Lung (tissue), 12 donors: ENCODE results near the gene TBC1D22A. TPM values are rescaled to one million over a fixed set of nuclear protein-coding genes. Genes with fewer than 3 reads are reported as not detected.

ENCODE experiments used
- ATAC-seq: fragments of 200-7000 bp; cut with Tn5 transposase; one replicate; pipeline ENCODE4 v1.9.1; 2020; ENCODE audit warnings: moderate number of reproducible peaks; ENCODE audit not compliant: insufficient read depth, low FRiP score
- DNase-seq, 3 donors: peaks; one replicate each; pipeline ENCODE4 v3.0.0-alpha.2; 2013 to 2017
- H3K27ac ChIP-seq, 2 donors: one replicate each; pipeline ENCODE4 v1.5.1; 2013; ENCODE audit warnings: mild to moderate bottlenecking in 2 of 2, moderate library complexity in 2 of 2, control low read depth in 1 of 2, inconsistent platforms in 1 of 2, low read depth in 1 of 2, low read length in 1 of 2
- H3K27me3 ChIP-seq, 3 donors: one replicate each; pipeline ENCODE4 v1.5.1; 2013; ENCODE audit warnings: low read length in 2 of 3; ENCODE audit not compliant: control insufficient read depth in 3 of 3, insufficient read depth in 3 of 3
- H3K36me3 ChIP-seq, 4 donors: one replicate each; pipeline ENCODE4 v1.5.1; 2013; ENCODE audit warnings: low read length in 4 of 4, mild to moderate bottlenecking in 1 of 4, moderate library complexity in 1 of 4; ENCODE audit not compliant: control insufficient read depth in 4 of 4, insufficient read depth in 4 of 4
- H3K4me1 ChIP-seq, 5 donors: one replicate each; pipeline ENCODE4 v1.5.1; 2013; ENCODE audit warnings: low read length in 5 of 5, mild to moderate bottlenecking in 2 of 5, moderate library complexity in 1 of 5; ENCODE audit not compliant: control insufficient read depth in 5 of 5, insufficient read depth in 5 of 5
- H3K4me3 ChIP-seq: one replicate; pipeline ENCODE4 v1.5.1; 2013; ENCODE audit warnings: mild to moderate bottlenecking, control low read depth, moderate library complexity
- H3K9ac ChIP-seq, 2 donors: one replicate each; pipeline ENCODE4 v1.5.1; 2013; ENCODE audit warnings: low read length in 2 of 2, control low read depth in 1 of 2; ENCODE audit not compliant: insufficient read depth in 1 of 2
- H3K9me3 ChIP-seq, 4 donors: one replicate each; pipeline ENCODE4 v1.5.1; 2013; ENCODE audit warnings: low read length in 3 of 4, mild to moderate bottlenecking in 1 of 4, moderate library complexity in 1 of 4; ENCODE audit not compliant: control insufficient read depth in 4 of 4, insufficient read depth in 3 of 4
- WGBS, 2 donors: extraction: QIAGEN DNeasy Blood & Tissue Kit; methylation state at CpG; one replicate each; pipeline ENCODE4 v1.1.7; 2013; 5-methylcytosine and 5-hydroxymethylcytosine counted together
- polyA plus RNA-seq, 2 donors: library from polyadenylated mRNA; stranded (reverse); fragments of 200-250 nt; gene quantifications; one replicate each; pipeline ENCODE4 v1.2.1, GENCODE V29; 2013
- total RNA-seq, 2 donors: library from RNA; depleted of rRNA in 1 of 2; stranded (reverse); fragments of >200 nt in 1 of 2; gene quantifications; one replicate each; pipeline ENCODE4 v1.2.1, GENCODE V29; 2014 to 2021
- TF ChIP-seq, protein P1 (sequence below): IDR thresholded peaks from 2 replicates; pipeline ENCODE4 v1.5.1; 2012; ENCODE audit warnings: mild to moderate bottlenecking; ENCODE audit errors: control extremely low read depth, extremely low read depth
- donor health status: control.
- donor health status: control.
- donor health status: Bipolar disorder and iron deficiency.
- donor health status: healthy.
- donor health status: DM: yes; HTN: yes; CAD: no.

TBC1D22A gene
- total and polyA plus RNA-seq, 4 donors = 20.2 to 38.4 (median 21.0) TPM

DNA sequence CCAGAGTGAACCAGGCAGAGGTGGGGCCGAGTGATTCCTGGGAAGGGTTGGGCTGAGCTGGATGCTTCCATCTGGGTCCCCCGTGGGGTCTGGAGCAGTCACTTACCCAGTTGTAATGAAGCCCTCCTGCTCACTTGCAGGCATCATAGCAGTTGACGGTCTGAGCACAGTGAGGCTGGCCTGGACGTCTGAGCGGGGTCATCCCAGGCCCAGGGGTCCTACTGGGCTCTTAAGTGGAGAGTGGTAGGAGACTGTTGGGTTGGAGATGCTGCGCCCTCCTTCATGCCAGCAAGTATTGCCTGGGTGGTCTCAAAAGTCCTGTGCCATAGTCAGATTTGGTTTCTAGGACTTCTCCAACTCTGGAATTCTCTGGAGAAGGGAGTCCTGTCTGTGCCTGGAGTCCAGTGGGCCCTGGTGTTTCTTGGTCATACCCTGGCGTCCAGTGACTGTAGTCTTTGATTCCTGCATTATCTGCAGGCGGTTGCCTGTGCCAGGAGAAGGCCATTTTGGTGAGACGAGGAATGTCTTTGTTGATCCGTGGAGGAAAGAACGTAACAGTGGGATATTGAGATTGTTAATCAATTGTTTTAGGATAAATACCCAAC is 82.3 kb downstream of the TBC1D22A start:
- TF ChIP-seq, protein P1, sequence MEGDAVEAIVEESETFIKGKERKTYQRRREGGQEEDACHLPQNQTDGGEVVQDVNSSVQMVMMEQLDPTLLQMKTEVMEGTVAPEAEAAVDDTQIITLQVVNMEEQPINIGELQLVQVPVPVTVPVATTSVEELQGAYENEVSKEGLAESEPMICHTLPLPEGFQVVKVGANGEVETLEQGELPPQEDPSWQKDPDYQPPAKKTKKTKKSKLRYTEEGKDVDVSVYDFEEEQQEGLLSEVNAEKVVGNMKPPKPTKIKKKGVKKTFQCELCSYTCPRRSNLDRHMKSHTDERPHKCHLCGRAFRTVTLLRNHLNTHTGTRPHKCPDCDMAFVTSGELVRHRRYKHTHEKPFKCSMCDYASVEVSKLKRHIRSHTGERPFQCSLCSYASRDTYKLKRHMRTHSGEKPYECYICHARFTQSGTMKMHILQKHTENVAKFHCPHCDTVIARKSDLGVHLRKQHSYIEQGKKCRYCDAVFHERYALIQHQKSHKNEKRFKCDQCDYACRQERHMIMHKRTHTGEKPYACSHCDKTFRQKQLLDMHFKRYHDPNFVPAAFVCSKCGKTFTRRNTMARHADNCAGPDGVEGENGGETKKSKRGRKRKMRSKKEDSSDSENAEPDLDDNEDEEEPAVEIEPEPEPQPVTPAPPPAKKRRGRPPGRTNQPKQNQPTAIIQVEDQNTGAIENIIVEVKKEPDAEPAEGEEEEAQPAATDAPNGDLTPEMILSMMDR = no peak
- H3K4me3 ChIP-seq = no peak overlapping the region
- H3K9me3 ChIP-seq = no peaks in the 10 kb centered on the region
- 91 to 96% methylated on average over 11 of the region's 11 CpGs for WGBS, 2 donors
- H3K36me3 ChIP-seq = no peaks in the 10 kb centered on the region
- H3K27ac ChIP-seq = no peak overlapping the region
- H3K4me1 ChIP-seq = peaks cover 0 to 30% (median 3%) of the 10 kb centered on the region in 5 donors
- ATAC-seq = no peak
- no peak for DNase-seq
- no peak overlapping the region for H3K9ac ChIP-seq
- no peaks in the 10 kb centered on the region for H3K27me3 ChIP-seq

DNA sequence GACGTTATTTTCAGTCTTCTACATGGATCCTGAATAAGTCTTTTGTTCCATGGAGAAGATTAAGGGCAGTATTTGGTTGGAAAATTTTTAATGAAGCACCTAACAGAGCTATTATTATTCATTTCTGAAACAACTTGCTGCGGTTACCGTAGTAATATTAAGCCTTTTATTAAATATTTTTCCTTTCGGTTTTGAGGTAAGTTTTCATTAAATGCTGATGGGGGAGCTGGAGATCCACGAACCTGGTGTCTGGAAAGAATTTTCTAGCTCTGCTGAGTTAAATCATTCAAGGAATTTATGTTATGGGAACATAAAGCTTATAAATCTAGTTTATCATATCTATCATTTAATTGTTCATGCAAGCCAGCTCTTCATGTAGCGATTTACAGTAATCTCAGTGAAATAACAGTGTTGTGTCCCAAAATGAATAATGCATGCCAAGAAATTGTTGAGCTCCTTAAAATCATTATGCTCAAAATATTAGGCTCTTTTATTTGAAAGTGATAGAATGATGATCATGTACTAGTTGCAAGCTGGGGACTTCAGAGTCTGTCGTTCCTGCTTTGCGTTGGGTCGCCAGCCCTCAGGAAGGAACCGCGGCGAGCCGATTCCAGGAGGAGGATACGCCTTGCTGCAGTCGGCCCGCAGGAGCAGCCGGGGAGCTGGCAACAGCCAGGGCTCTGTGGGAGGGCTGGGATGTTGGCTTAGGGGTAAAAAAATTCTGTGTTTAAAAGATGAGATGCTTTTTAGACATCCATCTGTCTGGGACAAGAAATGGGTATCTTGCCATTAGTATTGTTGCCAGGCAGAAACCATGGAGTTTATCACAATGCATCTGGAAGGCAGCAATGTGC is 83.1 kb downstream of the TBC1D22A start:
- H3K9me3 ChIP-seq = no peaks in the 10 kb centered on the region
- H3K36me3 ChIP-seq = no peaks in the 10 kb centered on the region
- TF ChIP-seq, protein P1 = no peak
- H3K27me3 ChIP-seq = no peaks in the 10 kb centered on the region
- peak overlapping the region in 1 of 2 donors; percentile 33 for H3K9ac ChIP-seq
- ATAC-seq (no peak), DNase-seq (peak; percentile 79 to 89 (median 85))
- WGBS, 2 donors = 60 to 81% methylated on average over 17 of the region's 17 CpGs
- peaks cover 0 to 30% (median 3%) of the 10 kb centered on the region in 5 donors for H3K4me1 ChIP-seq
- H3K4me3 ChIP-seq = no peak overlapping the region
- H3K27ac ChIP-seq = no peak overlapping the region

DNA sequence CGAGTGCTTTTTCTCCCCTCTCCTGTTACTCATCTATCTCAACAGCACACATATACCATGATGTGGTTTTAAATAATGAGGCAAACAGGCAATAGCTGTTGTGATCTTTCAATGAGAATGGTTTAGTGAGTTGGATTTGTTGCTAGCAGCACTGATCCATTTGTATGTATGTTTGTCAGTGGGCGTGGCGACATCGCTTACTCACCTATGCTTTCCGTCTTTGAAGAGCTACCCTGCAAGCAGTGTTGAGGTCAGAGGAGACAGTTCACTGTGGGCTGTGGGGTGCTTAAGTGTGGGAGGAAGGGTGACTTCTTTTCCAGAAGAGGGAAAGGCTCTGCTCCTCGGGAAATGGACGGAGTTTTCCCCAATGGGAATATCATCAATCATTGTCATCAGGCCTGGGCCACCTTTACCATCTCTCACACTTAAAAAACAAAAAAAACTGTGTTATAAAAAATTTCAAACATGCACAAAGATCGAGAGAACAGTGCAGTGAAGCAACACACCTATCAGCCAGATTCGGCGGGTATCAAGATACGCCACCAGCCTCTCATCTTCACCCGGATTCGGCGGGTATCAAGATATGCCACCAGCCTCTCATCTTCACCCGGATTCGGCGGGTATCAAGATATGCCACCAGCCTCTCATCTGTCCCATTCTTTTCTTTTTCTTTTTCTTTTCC is 83.8 kb downstream of the TBC1D22A start:
- DNase-seq (no peak), ATAC-seq (no peak)
- no peaks in the 10 kb centered on the region for H3K27me3 ChIP-seq
- H3K4me3 ChIP-seq = no peak overlapping the region
- no peaks in the 10 kb centered on the region for H3K9me3 ChIP-seq
- H3K4me1 ChIP-seq = peaks cover 0 to 30% (median 3%) of the 10 kb centered on the region in 5 donors
- peaks cover 0 to 2% (median 0%) of the 10 kb centered on the region in 4 donors for H3K36me3 ChIP-seq
- H3K9ac ChIP-seq = no peak overlapping the region
- H3K27ac ChIP-seq = no peak overlapping the region
- TF ChIP-seq, protein P1 = no peak
- 84 to 87% methylated on average over 17 of the region's 17 CpGs for WGBS, 2 donors
